CD14-positive monocyte (primary cell): ENCODE results near the gene CORO1C. TPM values are rescaled to one million over a fixed set of nuclear protein-coding genes. Genes with fewer than 3 reads are reported as not detected.

Source experiments
- DNase-seq, 3 donors: peaks; one replicate each; pipeline ENCODE4 v3.0.0-alpha.2; 2011 to 2022
- H2AFZ ChIP-seq: 2 replicates; pipeline ENCODE4 v1.6.0; 2012; ENCODE audit warnings: mild to moderate bottlenecking, low read depth, low read length, inconsistent platforms; ENCODE audit not compliant: insufficient read depth, poor library complexity, severe bottlenecking
- H3K27ac ChIP-seq, 2 donors: 1 replicate in 1 of 2; 2 replicates in 1 of 2; pipeline ENCODE4 v1.5.1; 2012 to 2013; ENCODE audit warnings: low read length in 2 of 2, control low read depth in 1 of 2, inconsistent platforms in 1 of 2, low read depth in 1 of 2, mild to moderate bottlenecking in 1 of 2
- H3K27me3 ChIP-seq, 2 donors: one replicate each; pipeline versions ENCODE4 v1.6.0 to v1.6.1; 2011 to 2013; ENCODE audit warnings: low read length in 2 of 2; ENCODE audit not compliant: control insufficient read depth in 2 of 2, insufficient read depth in 2 of 2
- H3K36me3 ChIP-seq, 2 donors: replicated peaks in 1 of 2; 1 replicate in 1 of 2; 2 replicates in 1 of 2; pipeline versions ENCODE4 v1.5.1 to v1.6.1; 2012 to 2013; ENCODE audit warnings: low read length in 2 of 2, control low read depth in 1 of 2, inconsistent platforms in 1 of 2, mild to moderate bottlenecking in 1 of 2; ENCODE audit not compliant: insufficient read depth in 2 of 2, control insufficient read depth in 1 of 2
- H3K4me1 ChIP-seq, 2 donors: 1 replicate in 1 of 2; 2 replicates in 1 of 2; pipeline versions ENCODE4 v1.5.1 to v1.6.1; 2012 to 2013; ENCODE audit warnings: low read length in 2 of 2, control low read depth in 1 of 2, inconsistent platforms in 1 of 2, mild to moderate bottlenecking in 1 of 2, moderate library complexity in 1 of 2; ENCODE audit not compliant: insufficient read depth in 2 of 2, control insufficient read depth in 1 of 2
- H3K4me2 ChIP-seq: replicated peaks from 2 replicates; pipeline ENCODE3; 2012; ENCODE audit warnings: low read length, moderate library complexity, mild to moderate bottlenecking; ENCODE audit not compliant: poor library complexity, severe bottlenecking; ENCODE audit errors: extremely low read depth
- H3K4me3 ChIP-seq, 3 experiments: fragments of 200-600 bp in 1 of 3; sonication (generic) in 1 of 3; replicated peaks in 1 of 3; 1 replicate in 2 of 3; 2 replicates in 1 of 3; pipeline ENCODE4 v1.5.1; 2011 to 2013; ENCODE audit warnings: low read length in 3 of 3, mild to moderate bottlenecking in 3 of 3, control low read depth in 2 of 3, low read depth in 2 of 3, inconsistent platforms in 1 of 3, moderate library complexity in 1 of 3
- H3K79me2 ChIP-seq: 2 replicates; pipeline ENCODE4 v1.6.0; 2012; ENCODE audit warnings: mild to moderate bottlenecking, control low read depth, inconsistent platforms, low read length, moderate library complexity; ENCODE audit not compliant: insufficient read depth
- H3K9ac ChIP-seq: 2 replicates; pipeline ENCODE4 v1.6.0; 2017; ENCODE audit warnings: low read length, mild to moderate bottlenecking; ENCODE audit not compliant: insufficient read depth, poor library complexity, severe bottlenecking
- H3K9me3 ChIP-seq, 2 donors: replicated peaks in 1 of 2; 1 replicate in 1 of 2; 2 replicates in 1 of 2; pipeline versions ENCODE4 v1.5.1 to v1.6.1; 2012 to 2013; ENCODE audit warnings: low read length in 2 of 2, control low read depth in 1 of 2; ENCODE audit not compliant: control insufficient read depth in 1 of 2, insufficient read depth in 1 of 2
- H4K20me1 ChIP-seq: 2 replicates; pipeline ENCODE4 v1.6.0; 2012; ENCODE audit warnings: mild to moderate bottlenecking, low read length, control low read depth, moderate library complexity; ENCODE audit not compliant: insufficient read depth
- H3K27ac Mint-ChIP-seq, 7 donors: one replicate each; pipeline ENCODE4 v1.8.0; 2020; ENCODE audit warnings: mild to moderate bottlenecking in 7 of 7, mixed read lengths in 7 of 7, moderate library complexity in 6 of 7, inconsistent platforms in 2 of 7
- H3K27me3 Mint-ChIP-seq, 3 donors: one replicate each; pipeline ENCODE4 v1.8.0; 2021 to 2022; ENCODE audit warnings: low read depth in 3 of 3, mild to moderate bottlenecking in 3 of 3, mixed read lengths in 3 of 3, moderate library complexity in 3 of 3, inconsistent platforms in 1 of 3
- H3K36me3 Mint-ChIP-seq, 2 donors: one replicate each; pipeline ENCODE4 v1.8.0; 2020; ENCODE audit warnings: mixed read lengths in 2 of 2, inconsistent platforms in 1 of 2, mild to moderate bottlenecking in 1 of 2
- H3K4me1 Mint-ChIP-seq: one replicate; pipeline ENCODE4 v1.8.0; 2020; ENCODE audit warnings: mild to moderate bottlenecking, mixed read lengths
- H3K4me3 Mint-ChIP-seq, 2 donors: one replicate each; pipeline ENCODE4 v1.8.0; 2020; ENCODE audit warnings: mild to moderate bottlenecking in 2 of 2, mixed read lengths in 2 of 2, moderate library complexity in 1 of 2
- H3K9me3 Mint-ChIP-seq, 7 donors: one replicate each; pipeline ENCODE4 v1.8.0; 2020 to 2022; ENCODE audit warnings: mixed read lengths in 7 of 7, mild to moderate bottlenecking in 6 of 7, moderate library complexity in 6 of 7, inconsistent platforms in 2 of 7
- WGBS: methylation state at CpG from one replicate; pipeline ENCODE4 v1.1.5; 2013; ENCODE audit warnings: missing lambda C conversion rate; ENCODE audit not compliant: insufficient coverage; 5-methylcytosine and 5-hydroxymethylcytosine counted together
- intact Hi-C, 2 donors: fragments of 100-400 bp; cut with micrococcal nuclease; formaldehyde crosslinking; loops; one replicate each; pipeline versions ENCODE4 v1.15.0 to v1.15.1; 2023
- polyA plus RNA-seq, 3 donors: library from polyadenylated mRNA; depleted of rRNA in 1 of 3; unstranded in 2 of 3; stranded (reverse) in 1 of 3; fragments of 300-500 nt in 2 of 3; fragments of >200 nt in 1 of 3; fragmentation: Illumina TruSeq in 2 of 3; gene quantifications; 1 replicate in 2 of 3; 2 replicates in 1 of 3; pipeline ENCODE4 v1.2.3, GENCODE V29; 2012 to 2021
- TF ChIP-seq, protein P1 (sequence below): fragments of 200-600 bp; IDR thresholded peaks from one replicate; pipeline ENCODE4 v1.8.0; 2022; ENCODE audit warnings: antibody characterized with exemption, mild to moderate bottlenecking

CORO1C gene
- polyA plus RNA-seq, 3 donors: 77.5 to 285 (median 229) TPM

DNA sequence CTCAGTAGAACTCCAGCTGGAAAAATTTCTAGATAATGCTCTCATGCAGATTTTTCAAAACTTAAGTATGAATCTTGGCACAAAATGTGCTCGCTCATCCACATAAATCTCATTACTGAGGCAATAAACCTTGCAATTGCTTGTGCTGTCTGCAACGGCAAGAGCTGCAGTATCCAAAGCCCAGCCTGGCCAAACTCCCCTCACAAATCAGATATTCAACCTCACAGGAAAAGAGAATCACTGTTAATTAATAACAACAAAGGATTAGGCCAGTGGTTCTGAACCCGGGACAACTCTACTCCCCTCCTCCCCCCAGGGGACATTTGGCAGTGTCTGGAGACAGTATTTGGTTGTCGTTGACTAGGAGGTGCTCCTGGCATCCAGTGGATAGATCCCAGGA is 19.2 kb upstream of the CORO1C start:
- Histone ChIP-seq H3K79me2 (no peaks in the 10 kb centered on the region), H3K27ac (no peak overlapping the region), H2AFZ (no peak overlapping the region), H3K4me1 (peaks cover 9 to 15% of the 10 kb centered on the region in 2 donors), H3K9ac (no peak overlapping the region), H3K9me3 (no peaks in the 10 kb centered on the region), H3K4me3 (no peak overlapping the region), H3K36me3 (no peaks in the 10 kb centered on the region), H3K4me2 (no peak overlapping the region), H3K27me3 (no peaks in the 10 kb centered on the region), H4K20me1 (no peaks in the 10 kb centered on the region)
- 83% methylated on average over 2 of the region's 4 CpGs for WGBS
- Mint-ChIP-seq H3K27ac (no peak overlapping the region), H3K36me3 (peaks cover 0 to 4% of the 10 kb centered on the region in 2 donors), H3K27me3 (peaks cover 0 to 4% (median 0%) of the 10 kb centered on the region in 3 donors), H3K9me3 (peaks cover 0 to 5% (median 1%) of the 10 kb centered on the region in 7 donors), H3K4me1 (peaks cover 7% of the 10 kb centered on the region), H3K4me3 (no peak overlapping the region)
- DNase-seq: no peak
- intact Hi-C loops: no loop called here
- TF ChIP-seq, protein P1, sequence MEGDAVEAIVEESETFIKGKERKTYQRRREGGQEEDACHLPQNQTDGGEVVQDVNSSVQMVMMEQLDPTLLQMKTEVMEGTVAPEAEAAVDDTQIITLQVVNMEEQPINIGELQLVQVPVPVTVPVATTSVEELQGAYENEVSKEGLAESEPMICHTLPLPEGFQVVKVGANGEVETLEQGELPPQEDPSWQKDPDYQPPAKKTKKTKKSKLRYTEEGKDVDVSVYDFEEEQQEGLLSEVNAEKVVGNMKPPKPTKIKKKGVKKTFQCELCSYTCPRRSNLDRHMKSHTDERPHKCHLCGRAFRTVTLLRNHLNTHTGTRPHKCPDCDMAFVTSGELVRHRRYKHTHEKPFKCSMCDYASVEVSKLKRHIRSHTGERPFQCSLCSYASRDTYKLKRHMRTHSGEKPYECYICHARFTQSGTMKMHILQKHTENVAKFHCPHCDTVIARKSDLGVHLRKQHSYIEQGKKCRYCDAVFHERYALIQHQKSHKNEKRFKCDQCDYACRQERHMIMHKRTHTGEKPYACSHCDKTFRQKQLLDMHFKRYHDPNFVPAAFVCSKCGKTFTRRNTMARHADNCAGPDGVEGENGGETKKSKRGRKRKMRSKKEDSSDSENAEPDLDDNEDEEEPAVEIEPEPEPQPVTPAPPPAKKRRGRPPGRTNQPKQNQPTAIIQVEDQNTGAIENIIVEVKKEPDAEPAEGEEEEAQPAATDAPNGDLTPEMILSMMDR: no peak

DNA sequence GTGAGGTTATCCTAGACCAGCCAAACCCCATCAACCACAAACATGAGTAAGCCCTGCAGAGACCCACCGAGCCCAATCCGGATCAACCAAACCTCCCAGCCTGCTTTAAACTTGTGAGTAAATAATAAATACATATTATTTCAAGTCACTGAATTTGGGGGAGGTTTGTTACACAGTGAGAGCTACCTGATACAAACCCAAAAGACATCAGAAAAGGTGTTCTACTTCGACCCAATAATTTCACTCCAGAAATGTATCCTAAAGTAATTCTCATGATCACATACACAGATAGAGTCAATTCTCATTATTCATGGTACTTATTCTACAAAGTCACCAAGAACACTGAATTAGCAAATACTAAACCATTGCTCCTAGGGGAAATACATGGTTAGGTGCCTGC is 16.2 kb upstream of the CORO1C start:
- peaks cover 35 to 38% of the 10 kb centered on the region in 2 donors for H3K4me1 ChIP-seq
- H4K20me1 ChIP-seq: no peaks in the 10 kb centered on the region
- Mint-ChIP-seq H3K36me3 (peaks cover 0 to 4% of the 10 kb centered on the region in 2 donors), H3K4me1 (peaks cover 34% of the 10 kb centered on the region), H3K27ac (peak overlapping the region in 2 of 7 donors; percentile 10 to 63), H3K9me3 (peaks cover 0 to 5% (median 3%) of the 10 kb centered on the region in 7 donors), H3K4me3 (no peak overlapping the region), H3K27me3 (peaks cover 0 to 4% (median 0%) of the 10 kb centered on the region in 3 donors)
- no peaks in the 10 kb centered on the region for H3K27me3 ChIP-seq
- DNase-seq: no peak
- intact Hi-C loops: no loop called here
- H3K9ac ChIP-seq: no peak overlapping the region
- H3K36me3 ChIP-seq: no peaks in the 10 kb centered on the region
- no CpG with 5 or more reads among the region's 3 CpGs for WGBS
- TF ChIP-seq, protein P1: no peak
- no peak overlapping the region for H3K4me2 ChIP-seq
- no peak overlapping the region for H3K4me3 ChIP-seq
- H2AFZ ChIP-seq: no peak overlapping the region
- no peak overlapping the region for H3K27ac ChIP-seq
- no peaks in the 10 kb centered on the region for H3K9me3 ChIP-seq
- H3K79me2 ChIP-seq: no peaks in the 10 kb centered on the region
